Measurements from ENCODE around the gene DUSP5. TPM values are rescaled to one million over a fixed set of nuclear protein-coding genes. Genes with fewer than 3 reads are reported as not detected.
A peak's percentile ranks its signal among the peaks of the same experiment; 100 is the strongest.

Gene DUSP5
- total RNA-seq, 1 experiment from 2014 or later: 5.3 TPM

GRCh38 chr10:110511734-110512449 lies 14.2 kb downstream of the DUSP5 start:
- H3K27me3 ChIP-seq: no peaks in the 10 kb centered on the region
- DNase-seq: no peak
- H3K9me3 ChIP-seq (replicated peaks): no peaks in the 10 kb centered on the region
- H3K27ac ChIP-seq: no peak overlapping the region
- peaks cover 14% of the 10 kb centered on the region for H3K36me3 ChIP-seq
- H3K4me3 ChIP-seq: no peak overlapping the region
- peaks cover 3% of the 10 kb centered on the region; the same call in 1 of the 2 replicates for H3K4me1 ChIP-seq

GRCh38 chr10:110512461-110513187 lies 14.9 kb downstream of the DUSP5 start:
- Histone ChIP-seq H3K27me3 (no peaks in the 10 kb centered on the region), H3K4me1 (peaks cover 3% of the 10 kb centered on the region; the same call in 1 of the 2 replicates), H3K27ac (no peak overlapping the region), H3K4me3 (no peak overlapping the region), H3K9me3 (replicated peaks) (no peaks in the 10 kb centered on the region), H3K36me3 (peaks cover 9% of the 10 kb centered on the region; the same call in 1 of the 2 replicates)
- peak; percentile 44 to 45 for DNase-seq

- H3K4me3 ChIP-seq: no peak overlapping the region
- no peaks in the 10 kb centered on the region for H3K9me3 ChIP-seq (replicated peaks)
- DNase-seq: no peak
- no peak overlapping the region for H3K27ac ChIP-seq
- peaks cover 3% of the 10 kb centered on the region; the same call in 1 of the 2 replicates for H3K4me1 ChIP-seq
- peaks cover 9% of the 10 kb centered on the region; the same call in 1 of the 2 replicates for H3K36me3 ChIP-seq
- no peaks in the 10 kb centered on the region for H3K27me3 ChIP-seq
These were observed 16.2 kb downstream of the DUSP5 start for GRCh38 chr10:110513949-110514348.

- H3K27ac ChIP-seq: no peak overlapping the region
- DNase-seq: no peak
- H3K27me3 ChIP-seq: no peaks in the 10 kb centered on the region
- no peaks in the 10 kb centered on the region for H3K9me3 ChIP-seq (replicated peaks)
- H3K36me3 ChIP-seq: peaks cover 9% of the 10 kb centered on the region; the same call in 1 of the 2 replicates
- no peak overlapping the region for H3K4me3 ChIP-seq
- H3K4me1 ChIP-seq: peaks cover 3% of the 10 kb centered on the region; the same call in 1 of the 2 replicates
These were observed 17.1 kb downstream of the DUSP5 start for GRCh38 chr10:110514848-110515247.

- Histone ChIP-seq H3K4me3 (no peak overlapping the region), H3K4me1 (peaks cover 3% of the 10 kb centered on the region; the same call in 1 of the 2 replicates), H3K27ac (no peak overlapping the region), H3K36me3 (no peaks in the 10 kb centered on the region), H3K27me3 (no peaks in the 10 kb centered on the region), H3K9me3 (replicated peaks) (no peaks in the 10 kb centered on the region)
- DNase-seq: no peak
These were observed 19.2 kb downstream of the DUSP5 start for GRCh38 chr10:110516815-110517492.

- H3K4me3 ChIP-seq: no peak overlapping the region
- no peak for DNase-seq
- no peaks in the 10 kb centered on the region for H3K4me1 ChIP-seq
- no peaks in the 10 kb centered on the region for H3K9me3 ChIP-seq (replicated peaks)
- H3K36me3 ChIP-seq: no peaks in the 10 kb centered on the region
- no peaks in the 10 kb centered on the region for H3K27me3 ChIP-seq
- no peak overlapping the region for H3K27ac ChIP-seq
These were observed 24.8 kb downstream of the DUSP5 start for GRCh38 chr10:110522365-110522988.

- H3K4me3 ChIP-seq: no peak overlapping the region
These were observed 26.0 kb downstream of the DUSP5 start for GRCh38 chr10:110523736-110524135.

GRCh38 chr10:110524179-110524858 lies 26.6 kb downstream of the DUSP5 start:
- H3K27ac ChIP-seq: no peak overlapping the region
- no peak for DNase-seq
- no peaks in the 10 kb centered on the region for H3K4me1 ChIP-seq
- H3K36me3 ChIP-seq: no peaks in the 10 kb centered on the region
- H3K4me3 ChIP-seq: no peak overlapping the region
- no peaks in the 10 kb centered on the region for H3K9me3 ChIP-seq (replicated peaks)
- no peaks in the 10 kb centered on the region; the same call in 1 of the 2 replicates for H3K27me3 ChIP-seq

More at GRCh38 chr10:110523736-110524135, 26.0 kb downstream of the DUSP5 start:
- DNase-seq: no peak
- Histone ChIP-seq H3K4me1 (no peaks in the 10 kb centered on the region), H3K36me3 (no peaks in the 10 kb centered on the region), H3K27ac (no peak overlapping the region), H3K9me3 (replicated peaks) (no peaks in the 10 kb centered on the region), H3K27me3 (no peaks in the 10 kb centered on the region; the same call in 1 of the 2 replicates)

- Histone ChIP-seq H3K27ac (no peak overlapping the region), H3K4me1 (0 out of 2 replicates have a peak, but pooled peaks cover 4% of the 10 kb centered on the region), H3K9me3 (replicated peaks) (no peaks in the 10 kb centered on the region), H3K27me3 (no peaks in the 10 kb centered on the region; the same call in 1 of the 2 replicates), H3K36me3 (no peaks in the 10 kb centered on the region), H3K4me3 (no peak overlapping the region)
- peak; percentile 25 to 58 for DNase-seq
These were observed 27.1 kb downstream of the DUSP5 start for GRCh38 chr10:110524859-110525232.

GRCh38 chr10:110525349-110526260 lies 27.9 kb downstream of the DUSP5 start:
- no peak overlapping the region for H3K27ac ChIP-seq
- DNase-seq: no peak
- no peaks in the 10 kb centered on the region for H3K9me3 ChIP-seq (replicated peaks)
- no peaks in the 10 kb centered on the region; the same call in 1 of the 2 replicates for H3K27me3 ChIP-seq
- H3K4me3 ChIP-seq: no peak overlapping the region
- no peaks in the 10 kb centered on the region for H3K36me3 ChIP-seq
- H3K4me1 ChIP-seq: peaks cover 4% of the 10 kb centered on the region

GRCh38 chr10:110527731-110528171 lies 30.0 kb downstream of the DUSP5 start:
- H3K9me3 ChIP-seq (replicated peaks): no peaks in the 10 kb centered on the region
- peaks cover 12% of the 10 kb centered on the region for H3K4me1 ChIP-seq
- no peaks in the 10 kb centered on the region; the same call in 1 of the 2 replicates for H3K27me3 ChIP-seq
- no peak for DNase-seq
- H3K27ac ChIP-seq: no peak overlapping the region
- no peaks in the 10 kb centered on the region for H3K36me3 ChIP-seq
- H3K4me3 ChIP-seq: no peak overlapping the region

GRCh38 chr10:110528224-110528996 lies 30.7 kb downstream of the DUSP5 start:
- Histone ChIP-seq H3K36me3 (no peaks in the 10 kb centered on the region), H3K4me1 (peaks cover 16% of the 10 kb centered on the region), H3K9me3 (replicated peaks) (no peaks in the 10 kb centered on the region), H3K27ac (no peak overlapping the region), H3K4me3 (no peak overlapping the region), H3K27me3 (no peaks in the 10 kb centered on the region; the same call in 1 of the 2 replicates)
- no peak for DNase-seq
